GM06990 (cell line): ENCODE measurements around the gene SRPK2.
A peak's percentile ranks its signal among the peaks of the same experiment; 100 is the strongest.
"Not testable (repeated sequence)": the region's sequence is repeated elsewhere in the genome, so short reads cannot be mapped to it uniquely, and the experiment has no call there.

Source experiments
- DNase-seq: peaks from one replicate; pipeline ENCODE4 v3.0.0-alpha.2; 2011; ENCODE audit not compliant: insufficient read length; ENCODE audit errors: extremely low read depth
- H3K27me3 ChIP-seq: replicated peaks from 2 replicates; pipeline ENCODE4 v1.6.0; 2011; ENCODE audit warnings: low read length; ENCODE audit not compliant: control insufficient read depth, insufficient read depth
- H3K36me3 ChIP-seq: 2 replicates; pipeline ENCODE4 v1.5.1; 2011; ENCODE audit warnings: low read length; ENCODE audit not compliant: control insufficient read depth, insufficient read depth
- H3K4me3 ChIP-seq: replicated peaks from 2 replicates; pipeline ENCODE4 v1.5.1; 2011; ENCODE audit warnings: low read depth, mild to moderate bottlenecking, control low read depth, low read length
- CTCF ChIP-seq: IDR thresholded peaks from 2 replicates; pipeline ENCODE4 v1.5.1; 2011; ENCODE audit warnings: low read length, control low read depth, mild to moderate bottlenecking, inconsistent platforms; ENCODE audit not compliant: insufficient read depth, poor library complexity, severe bottlenecking

SRPK2 gene

DNA sequence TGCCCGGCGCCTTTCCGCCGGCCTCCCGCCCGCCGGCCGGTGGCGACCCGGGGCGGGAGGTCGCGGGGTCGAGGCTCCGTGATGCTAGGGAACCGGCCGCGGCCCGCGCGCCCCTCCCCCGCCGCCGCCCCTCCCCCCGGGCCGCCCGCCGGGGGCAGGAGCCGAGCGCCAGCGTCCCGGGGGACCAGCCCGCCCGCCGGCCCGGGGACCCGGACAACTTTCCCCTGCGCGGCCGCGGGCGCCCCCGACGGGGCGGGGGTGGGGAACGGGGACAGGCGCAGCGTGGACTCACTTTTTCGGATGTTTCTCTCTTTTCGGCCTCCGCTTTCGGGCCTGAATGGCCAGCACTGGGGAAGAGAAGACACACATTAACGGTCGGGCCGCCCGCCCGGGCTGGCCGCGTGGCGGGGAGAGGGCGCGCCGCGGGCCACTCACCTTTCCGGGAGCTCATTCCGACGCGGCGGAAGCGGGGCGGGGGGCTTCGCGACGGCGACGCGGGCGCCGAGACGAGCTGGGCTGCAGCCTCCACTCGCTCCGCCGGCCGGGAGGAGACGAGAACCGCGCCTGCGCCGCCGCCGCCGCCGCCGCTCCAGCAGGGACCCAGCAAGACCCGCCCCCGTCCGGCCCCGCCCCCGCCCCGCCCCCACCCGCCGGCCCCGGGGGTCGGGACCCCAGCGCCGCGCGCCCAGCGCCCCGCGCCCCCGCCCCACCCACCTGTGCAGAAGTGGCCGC, at the start of gene SRPK2:
Gene SRPK2, minus strand, starts transcription at position 566 of the 732 bp plus-strand sequence.
- DNase-seq, result peak; percentile 76
- Histone ChIP-seq H3K4me3 (peak within 1 kb of the TSS; percentile 86), H3K36me3 (no peaks in the 10 kb centered on the region), H3K27me3 (no peaks in the 10 kb centered on the region)
- TF ChIP-seq CTCF, result no peak

GRCh38 chr7:105438254-105438653, 49.5 kb upstream of the SRPK2 start:
- H3K27me3 ChIP-seq, result no peaks in the 10 kb centered on the region
- no peak for TF ChIP-seq CTCF
- no peaks in the 10 kb centered on the region for H3K36me3 ChIP-seq
- H3K4me3 ChIP-seq, result no peak overlapping the region
- no peak for DNase-seq

DNA sequence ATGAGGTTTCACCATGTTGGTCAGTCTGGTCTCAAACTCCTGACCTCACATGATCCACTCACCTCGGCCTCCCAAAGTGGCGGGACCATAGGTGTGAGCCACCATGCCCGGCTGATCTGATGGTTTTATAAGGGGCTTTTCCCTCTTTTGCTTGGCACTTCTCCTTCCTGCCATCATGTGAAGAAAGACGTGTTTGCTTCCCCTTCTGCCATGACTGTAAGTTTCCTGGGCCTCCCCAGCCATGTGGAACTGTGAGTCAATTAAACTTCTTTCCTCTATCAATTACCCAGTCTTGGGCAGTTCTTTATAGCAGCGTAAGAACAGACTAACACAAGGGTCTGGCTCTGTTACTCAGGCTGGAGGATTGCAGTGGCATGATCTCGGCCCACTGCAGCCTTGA, 48.6 kb upstream of the SRPK2 start:
- not testable (repeated sequence) for H3K36me3 ChIP-seq, H3K4me3 ChIP-seq, H3K27me3 ChIP-seq, DNase-seq

DNA sequence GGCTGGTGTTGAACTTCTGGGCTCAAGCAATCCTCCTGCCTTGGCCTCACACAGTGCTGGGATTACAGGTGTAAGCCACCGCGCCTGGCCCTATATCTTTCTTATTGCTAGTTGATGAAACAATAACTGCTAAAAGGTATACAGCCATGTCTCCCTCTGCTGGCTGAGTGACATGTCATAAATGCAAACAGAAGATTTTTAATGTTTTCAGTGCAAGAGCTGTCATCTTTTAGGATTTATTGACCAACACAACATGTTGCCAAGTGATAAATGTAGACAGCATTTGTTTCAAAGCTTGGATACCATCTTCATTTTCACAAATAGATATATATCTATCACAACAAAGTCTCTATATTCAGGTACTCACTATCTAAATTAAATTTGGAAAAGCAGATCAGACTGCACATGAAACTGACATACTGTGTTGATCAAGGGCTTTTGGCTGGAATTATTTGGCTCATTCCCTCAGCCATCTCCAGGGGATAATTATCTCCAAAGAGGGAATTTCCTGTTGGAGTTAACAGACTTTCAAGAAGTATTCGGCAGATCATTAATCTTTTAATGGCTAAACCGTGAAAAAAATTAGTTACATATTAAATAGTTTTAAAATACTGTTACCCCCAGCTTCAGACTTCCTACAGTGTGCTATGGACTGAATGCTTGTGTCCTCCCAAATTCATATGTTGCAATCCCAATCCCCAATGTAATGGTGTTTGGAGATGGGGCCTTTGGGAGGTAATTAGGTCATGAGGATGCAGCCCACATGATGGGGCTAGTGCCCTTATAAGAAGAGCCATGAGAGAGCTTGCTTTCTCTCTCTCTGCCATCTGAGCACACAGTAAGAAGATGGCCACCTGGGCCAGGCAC, 41.3 kb upstream of the SRPK2 start:
- DNase-seq, result peak; percentile 15
- TF ChIP-seq CTCF, result peak; percentile 55
- Histone ChIP-seq H3K36me3 (no peaks in the 10 kb centered on the region), H3K27me3 (no peaks in the 10 kb centered on the region), H3K4me3 (no peak overlapping the region)

DNA sequence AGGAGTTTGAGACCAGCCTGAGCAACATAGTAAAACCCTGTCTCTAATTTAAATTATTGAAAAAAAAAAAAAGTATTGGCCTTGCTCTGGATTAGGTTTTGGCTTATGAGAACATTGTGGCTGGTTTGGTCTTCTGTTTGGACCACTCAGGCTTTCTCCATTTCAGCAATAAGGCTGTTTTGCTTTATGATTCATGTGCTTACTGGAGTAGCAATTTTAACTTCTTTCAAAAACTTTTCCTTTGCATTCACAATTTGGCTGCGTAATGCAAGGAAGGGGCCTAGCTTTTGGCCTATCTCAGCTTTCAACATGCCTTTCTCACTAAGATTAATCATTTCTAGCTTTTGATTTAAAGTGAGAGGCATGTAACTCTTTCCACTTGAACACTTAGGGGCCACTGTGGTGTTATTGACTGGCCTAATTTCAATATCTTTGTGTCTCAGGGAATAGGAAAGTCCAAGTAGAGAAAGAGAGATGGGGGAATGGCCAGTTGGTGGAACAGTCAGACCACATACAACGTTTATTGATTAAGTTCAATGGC, 38.0 kb upstream of the SRPK2 start:
- Histone ChIP-seq H3K27me3 (no peaks in the 10 kb centered on the region), H3K4me3 (no peak overlapping the region), H3K36me3 (no peaks in the 10 kb centered on the region)
- no peak for TF ChIP-seq CTCF
- no peak for DNase-seq

DNA sequence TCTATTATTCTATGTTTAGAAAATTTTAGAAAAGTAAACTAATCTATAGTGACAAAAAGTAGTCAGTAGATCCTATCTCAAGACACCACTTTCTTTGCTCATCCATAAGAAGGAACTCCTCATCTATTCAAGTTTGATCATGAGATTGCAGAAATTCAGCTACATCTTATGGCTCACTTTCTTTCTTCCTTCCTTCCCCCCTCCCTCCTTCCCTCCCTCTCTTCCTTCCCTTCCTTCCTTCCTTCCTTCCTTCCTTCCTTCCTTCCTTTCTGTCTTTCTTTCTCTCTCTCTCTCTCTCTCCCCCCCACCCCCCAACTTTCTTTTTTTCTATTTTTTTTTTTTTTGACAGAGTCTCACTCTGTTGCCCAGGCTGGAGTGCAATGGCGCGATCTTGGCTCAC, 35.3 kb upstream of the SRPK2 start:
- Histone ChIP-seq H3K4me3 (no peak overlapping the region), H3K27me3 (no peaks in the 10 kb centered on the region), H3K36me3 (no peaks in the 10 kb centered on the region)
- no peak for TF ChIP-seq CTCF
- DNase-seq, result no peak
